ENCODE results near the gene FILIP1.

DNA sequence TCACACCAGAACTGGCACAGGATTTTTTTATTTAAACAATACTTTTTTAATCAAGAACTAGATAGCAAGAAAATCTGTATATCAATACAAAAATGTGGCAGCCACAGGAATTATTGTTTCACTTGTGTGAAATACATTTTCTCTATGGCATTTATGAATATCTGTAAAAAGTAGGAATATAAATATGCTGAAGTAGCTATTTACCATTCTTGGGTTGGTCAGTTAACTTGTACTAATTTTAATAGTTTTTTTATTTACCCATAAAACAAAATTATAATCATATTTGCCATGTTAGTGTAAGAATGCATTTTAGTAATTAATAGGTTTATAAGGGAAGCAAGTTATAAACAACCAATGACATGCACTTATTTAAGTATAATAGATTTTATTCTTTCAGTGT is 177.6 kb downstream of the FILIP1 start:
- TF ChIP-seq, protein P1, sequence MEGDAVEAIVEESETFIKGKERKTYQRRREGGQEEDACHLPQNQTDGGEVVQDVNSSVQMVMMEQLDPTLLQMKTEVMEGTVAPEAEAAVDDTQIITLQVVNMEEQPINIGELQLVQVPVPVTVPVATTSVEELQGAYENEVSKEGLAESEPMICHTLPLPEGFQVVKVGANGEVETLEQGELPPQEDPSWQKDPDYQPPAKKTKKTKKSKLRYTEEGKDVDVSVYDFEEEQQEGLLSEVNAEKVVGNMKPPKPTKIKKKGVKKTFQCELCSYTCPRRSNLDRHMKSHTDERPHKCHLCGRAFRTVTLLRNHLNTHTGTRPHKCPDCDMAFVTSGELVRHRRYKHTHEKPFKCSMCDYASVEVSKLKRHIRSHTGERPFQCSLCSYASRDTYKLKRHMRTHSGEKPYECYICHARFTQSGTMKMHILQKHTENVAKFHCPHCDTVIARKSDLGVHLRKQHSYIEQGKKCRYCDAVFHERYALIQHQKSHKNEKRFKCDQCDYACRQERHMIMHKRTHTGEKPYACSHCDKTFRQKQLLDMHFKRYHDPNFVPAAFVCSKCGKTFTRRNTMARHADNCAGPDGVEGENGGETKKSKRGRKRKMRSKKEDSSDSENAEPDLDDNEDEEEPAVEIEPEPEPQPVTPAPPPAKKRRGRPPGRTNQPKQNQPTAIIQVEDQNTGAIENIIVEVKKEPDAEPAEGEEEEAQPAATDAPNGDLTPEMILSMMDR (IDR thresholded peaks at IDR 0.05): no peak
- TF ChIP-seq POLR2A (IDR thresholded peaks at IDR 0.05) (no peak), EP300 (IDR thresholded peaks at IDR 0.05) (no peak)

All from suprapubic skin (tissue), 3 donors.